DMS53 treated with DMSO at 0.1 percent for 48 hours (cell line): Measurements from ENCODE around the gene HLA-DMB.
"Not testable (repeated sequence)": the region's sequence is repeated elsewhere in the genome, so short reads cannot be mapped to it uniquely, and the experiment has no call there.

Source experiments
- DNase-seq: peaks from one replicate; lab custom pipeline; 2025; ENCODE audit not compliant: unreplicated experiment; lab: John Stamatoyannopoulos, UW

HLA-DMB gene

GRCh38 chr6:32950449-32950848 lies 9.6 kb upstream of the HLA-DMB start:
- no peak for DNase-seq

- DNase-seq: no peak
These were observed 9.2 kb upstream of the HLA-DMB start for GRCh38 chr6:32950010-32950409.

- no peak for DNase-seq
These were observed 8.3 kb upstream of the HLA-DMB start for GRCh38 chr6:32949113-32949512.

- peak; percentile 67 for DNase-seq
These were observed 7.0 kb upstream of the HLA-DMB start for GRCh38 chr6:32947552-32948465.

GRCh38 chr6:32946893-32947292 lies 6.1 kb upstream of the HLA-DMB start:
- no peak for DNase-seq

- DNase-seq: no peak
These were observed 5.1 kb upstream of the HLA-DMB start for GRCh38 chr6:32945953-32946352.

GRCh38 chr6:32945108-32945760 lies 4.4 kb upstream of the HLA-DMB start:
- no peak for DNase-seq

- DNase-seq: no peak
These were observed 3.2 kb upstream of the HLA-DMB start for GRCh38 chr6:32943864-32944649.

GRCh38 chr6:32942555-32943123 lies 1.8 kb upstream of the HLA-DMB start:
- DNase-seq: not testable (repeated sequence)

GRCh38 chr6:32941214-32941768 lies 463 bp upstream of the HLA-DMB start:
- DNase-seq: peak; percentile 36

GRCh38 chr6:32938494-32938893 lies 2.3 kb downstream of the HLA-DMB start:
- DNase-seq: no peak

- no peak for DNase-seq
These were observed 3.6 kb downstream of the HLA-DMB start for GRCh38 chr6:32937230-32937633.

GRCh38 chr6:32936239-32937152 lies 4.3 kb downstream of the HLA-DMB start:
- DNase-seq: no peak

GRCh38 chr6:32935551-32936238 lies 5.1 kb downstream of the HLA-DMB start:
- no peak for DNase-seq

GRCh38 chr6:32933661-32934085 lies 7.2 kb downstream of the HLA-DMB start:
- peak; percentile 36 for DNase-seq

- no peak for DNase-seq
These were observed 8.5 kb downstream of the HLA-DMB start for GRCh38 chr6:32932132-32932868.

- DNase-seq: no peak
These were observed 9.6 kb downstream of the HLA-DMB start for GRCh38 chr6:32931211-32931610.

GRCh38 chr6:32922083-32922482 lies 18.7 kb downstream of the HLA-DMB start:
- DNase-seq: peak; percentile 28
